Fibroblast of mammary gland (primary cell): ENCODE measurements around the gene PARP3.

Experiments used
- DNase-seq: peaks from one replicate; pipeline ENCODE4 v3.0.0-alpha.2; 2010; ENCODE audit warnings: low read depth
- H3K4me3 ChIP-seq: 2 replicates; pipeline ENCODE4 v1.5.1; 2011; ENCODE audit warnings: low read depth, mild to moderate bottlenecking, low read length, moderate library complexity; ENCODE audit not compliant: control insufficient read depth
- CTCF ChIP-seq: conservative IDR thresholded peaks from 2 replicates; pipeline ENCODE4 v1.5.1; 2011; ENCODE audit warnings: low read depth, low read length, inconsistent platforms; ENCODE audit not compliant: control insufficient read depth, insufficient read depth

Gene PARP3

GRCh38 chr3:51934991-51935885, 6.9 kb upstream of the PARP3 start:
- TF ChIP-seq CTCF = no peak
- H3K4me3 ChIP-seq = no peak overlapping the region
- DNase-seq = no peak

- H3K4me3 ChIP-seq = no peak overlapping the region
- TF ChIP-seq CTCF = no peak
- DNase-seq = no peak
These were observed 6.0 kb upstream of the PARP3 start for GRCh38 chr3:51935886-51936755.

GRCh38 chr3:51937014-51937413, 5.1 kb upstream of the PARP3 start:
- DNase-seq = peak; percentile 72
- TF ChIP-seq CTCF = no peak
- H3K4me3 ChIP-seq = no peak overlapping the region

GRCh38 chr3:51937611-51938450, 4.3 kb upstream of the PARP3 start:
- no peak for DNase-seq
- no peak overlapping the region for H3K4me3 ChIP-seq
- TF ChIP-seq CTCF = no peak

GRCh38 chr3:51938780-51939425, 3.3 kb upstream of the PARP3 start:
- no peak for DNase-seq
- TF ChIP-seq CTCF = no peak
- H3K4me3 ChIP-seq = no peak overlapping the region
